Measurements from ENCODE around the gene HERC4. TPM values are rescaled to one million over a fixed set of nuclear protein-coding genes. Genes with fewer than 3 reads are reported as not detected.
A peak's percentile ranks its signal among the peaks of the same experiment; 100 is the strongest.
"Not testable (repeated sequence)": the region's sequence is repeated elsewhere in the genome, so short reads cannot be mapped to it uniquely, and the experiment has no call there.

HERC4 gene
- total RNA-seq, 1 experiment from 2014 or later: 39.4 TPM

GRCh38 chr10:67975871-67976270, 99.2 kb downstream of the HERC4 start (continued):
- TF ChIP-seq CTCF (IDR thresholded peaks at IDR 0.05) (no peak), USF1 (CRISPR knock-in tag; IDR thresholded peaks at IDR 0.05) (no peak), AR (CRISPR knock-in tag; IDR thresholded peaks at IDR 0.05) (no peak), E2F5 (CRISPR knock-in tag; IDR thresholded peaks at IDR 0.05) (no peak), NFE2L1 (CRISPR knock-in tag; IDR thresholded peaks at IDR 0.05) (no peak), NR1H2 (CRISPR knock-in tag; IDR thresholded peaks at IDR 0.05) (no peak), ZNF423 (CRISPR knock-in tag; IDR thresholded peaks at IDR 0.05) (no peak)

- ChIA-PET POLR2A (no interaction called here), CTCF (no interaction called here)
- DNase-seq (ENCODE audit: low spot score): no peak
- Mint-ChIP-seq H3K4me1 (peaks cover 26% of the 10 kb centered on the region), H3K9me3 (peaks cover 10% of the 10 kb centered on the region), H3K27ac (no peak overlapping the region), H3K4me3 (no peak overlapping the region), H3K36me3 (peaks cover 49% of the 10 kb centered on the region), H3K27me3 (ENCODE audit: low read depth) (no peaks in the 10 kb centered on the region)
- no peak for ATAC-seq
- peak; percentile 43; the same call in 1 of the 2 replicates for TF ChIP-seq HMGA2 (CRISPR knock-in tag; IDR thresholded peaks at IDR 0.05)
- no peak for TF ChIP-seq GRHL2 (CRISPR knock-in tag; IDR thresholded peaks at IDR 0.05; ENCODE audit: insufficient replicate concordance, severe bottlenecking)
These were observed 103.8 kb downstream of the HERC4 start for GRCh38 chr10:67971311-67971710.

- peaks cover 20% of the 10 kb centered on the region for H3K4me1 Mint-ChIP-seq
- ATAC-seq: no peak
- ChIA-PET CTCF (interaction anchor here (1.0 to 1.6 kb wide), 2 partner anchors 115 to 243 kb away, joined by 3 to 4 read pairs; no protein-coding TSS in a partner anchor), POLR2A (no interaction called here)
- H3K9me3 Mint-ChIP-seq: peaks cover 10% of the 10 kb centered on the region
- H3K36me3 Mint-ChIP-seq: peaks cover 45% of the 10 kb centered on the region
- H3K4me3 Mint-ChIP-seq: no peak overlapping the region
- H3K27ac Mint-ChIP-seq: peak overlapping the region; percentile 7
- DNase-seq (ENCODE audit: low spot score): no peak
- no peak for TF ChIP-seq FOXP1 (CRISPR knock-in tag; IDR thresholded peaks at IDR 0.05; ENCODE audit: borderline replicate concordance)
- no peak for TF ChIP-seq E2F5 (CRISPR knock-in tag; IDR thresholded peaks at IDR 0.05)
- no peak for TF ChIP-seq ZBTB21 (CRISPR knock-in tag; IDR thresholded peaks at IDR 0.05; ENCODE audit: borderline replicate concordance)
- TF ChIP-seq ZNF263 (CRISPR knock-in tag; IDR thresholded peaks at IDR 0.05; ENCODE audit: low read depth): no peak
- no peak for TF ChIP-seq ZNF281 (CRISPR knock-in tag; IDR thresholded peaks at IDR 0.05)
- TF ChIP-seq ARID4B (CRISPR knock-in tag; IDR thresholded peaks at IDR 0.05; ENCODE audit: borderline replicate concordance): no peak
- no peaks in the 10 kb centered on the region for H3K27me3 Mint-ChIP-seq (ENCODE audit: low read depth)
These were observed 105.2 kb downstream of the HERC4 start for GRCh38 chr10:67969875-67970274.

- ATAC-seq; H3K4me3 Mint-ChIP-seq; H3K27me3 Mint-ChIP-seq (ENCODE audit: low read depth); H3K9me3 Mint-ChIP-seq; H3K27ac Mint-ChIP-seq; POLR2A ChIA-PET; DNase-seq (ENCODE audit: low spot score): not testable (repeated sequence)
- Mint-ChIP-seq H3K36me3 (peaks cover 16% of the 10 kb centered on the region), H3K4me1 (peaks cover 18% of the 10 kb centered on the region)
- CTCF ChIA-PET: interaction anchor here (0.6 kb wide), 1 partner anchor 258 kb away, joined by 3 read pairs; no protein-coding TSS in a partner anchor
These were observed 109.0 kb downstream of the HERC4 start for GRCh38 chr10:67966035-67966434.

Measured in WTC11 (cell line).